ENCODE results near the gene TFF3.

The TFF3 gene

GRCh38 chr21:42282715-42283114 is 32.5 kb downstream of the TFF3 start:
- POLR2A ChIA-PET, result no interaction called here
- no peak for DNase-seq (ENCODE audit: extremely low spot score)
- CTCF ChIA-PET, result interaction anchor here (1.6 kb wide), 2 partner anchors 20 to 24 kb away, joined by 3 to 7 read pairs; no protein-coding TSS in a partner anchor
- TF ChIP-seq CTCF (IDR thresholded peaks at IDR 0.05; ENCODE audit: control extremely low read depth, extremely low read depth, low read depth, missing control alignments), result no peak

- DNase-seq (ENCODE audit: extremely low spot score), result no peak
- ChIA-PET CTCF (interaction anchor here (1.6 kb wide), 2 partner anchors 19 to 23 kb away, joined by 3 to 7 read pairs; no protein-coding TSS in a partner anchor), POLR2A (no interaction called here)
- no peak for TF ChIP-seq CTCF (IDR thresholded peaks at IDR 0.05; ENCODE audit: control extremely low read depth, extremely low read depth, low read depth, missing control alignments)
These were observed 33.2 kb downstream of the TFF3 start for GRCh38 chr21:42282021-42282420.

- POLR2A ChIA-PET, result no interaction called here
- no peak for DNase-seq (ENCODE audit: extremely low spot score)
- TF ChIP-seq CTCF (IDR thresholded peaks at IDR 0.05; ENCODE audit: control extremely low read depth, extremely low read depth, low read depth, missing control alignments), result no peak
- CTCF ChIA-PET, result interaction anchor here (0.8 to 1.9 kb wide), 2 partner anchors 19 to 22 kb away, joined by 3 to 7 read pairs; no protein-coding TSS in a partner anchor
These were observed 34.0 kb downstream of the TFF3 start for GRCh38 chr21:42281181-42281680.

- POLR2A ChIA-PET, result no interaction called here
- CTCF ChIA-PET, result interaction anchor here (0.8 to 1.9 kb wide), 5 partner anchors 11 to 47 kb away, joined by 3 to 7 read pairs (median 3); no protein-coding TSS in a partner anchor
- TF ChIP-seq CTCF (IDR thresholded peaks at IDR 0.05; ENCODE audit: control extremely low read depth, extremely low read depth, low read depth, missing control alignments), result no peak
- no peak for DNase-seq (ENCODE audit: extremely low spot score)
These were observed 34.6 kb downstream of the TFF3 start for GRCh38 chr21:42280356-42281180.

- TF ChIP-seq CTCF (IDR thresholded peaks at IDR 0.05; ENCODE audit: control extremely low read depth, extremely low read depth, low read depth, missing control alignments), result no peak
- POLR2A ChIA-PET, result no interaction called here
- no peak for DNase-seq (ENCODE audit: extremely low spot score)
- CTCF ChIA-PET, result interaction anchor here (0.9 to 1.9 kb wide), 6 partner anchors 12 to 280 kb away, joined by 3 to 7 read pairs (median 3); no protein-coding TSS in a partner anchor
These were observed 35.3 kb downstream of the TFF3 start for GRCh38 chr21:42279888-42280287.

- no peak for TF ChIP-seq CTCF (IDR thresholded peaks at IDR 0.05; ENCODE audit: control extremely low read depth, extremely low read depth, low read depth, missing control alignments)
- ChIA-PET POLR2A (no interaction called here), CTCF (interaction anchor here (0.9 to 1.9 kb wide), 8 partner anchors 12 to 280 kb away, joined by 3 to 7 read pairs (median 3); no protein-coding TSS in a partner anchor)
- DNase-seq (ENCODE audit: extremely low spot score), result no peak
These were observed 35.8 kb downstream of the TFF3 start for GRCh38 chr21:42279341-42279871.
